ENCODE data around the gene ODAD3.

GRCh38 chr19:11410682-11411081, 24.2 kb downstream of the ODAD3 start:
- no peak for TF ChIP-seq POLR2A (IDR thresholded peaks at IDR 0.05)
- TF ChIP-seq, protein P1, sequence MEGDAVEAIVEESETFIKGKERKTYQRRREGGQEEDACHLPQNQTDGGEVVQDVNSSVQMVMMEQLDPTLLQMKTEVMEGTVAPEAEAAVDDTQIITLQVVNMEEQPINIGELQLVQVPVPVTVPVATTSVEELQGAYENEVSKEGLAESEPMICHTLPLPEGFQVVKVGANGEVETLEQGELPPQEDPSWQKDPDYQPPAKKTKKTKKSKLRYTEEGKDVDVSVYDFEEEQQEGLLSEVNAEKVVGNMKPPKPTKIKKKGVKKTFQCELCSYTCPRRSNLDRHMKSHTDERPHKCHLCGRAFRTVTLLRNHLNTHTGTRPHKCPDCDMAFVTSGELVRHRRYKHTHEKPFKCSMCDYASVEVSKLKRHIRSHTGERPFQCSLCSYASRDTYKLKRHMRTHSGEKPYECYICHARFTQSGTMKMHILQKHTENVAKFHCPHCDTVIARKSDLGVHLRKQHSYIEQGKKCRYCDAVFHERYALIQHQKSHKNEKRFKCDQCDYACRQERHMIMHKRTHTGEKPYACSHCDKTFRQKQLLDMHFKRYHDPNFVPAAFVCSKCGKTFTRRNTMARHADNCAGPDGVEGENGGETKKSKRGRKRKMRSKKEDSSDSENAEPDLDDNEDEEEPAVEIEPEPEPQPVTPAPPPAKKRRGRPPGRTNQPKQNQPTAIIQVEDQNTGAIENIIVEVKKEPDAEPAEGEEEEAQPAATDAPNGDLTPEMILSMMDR (IDR thresholded peaks at IDR 0.05), result no peak
